ENCODE measurements around the gene SUDS3. TPM values are rescaled to one million over a fixed set of nuclear protein-coding genes. Genes with fewer than 3 reads are reported as not detected.
"Not testable (repeated sequence)": the region's sequence is repeated elsewhere in the genome, so short reads cannot be mapped to it uniquely, and the experiment has no call there.

The SUDS3 gene
- total and polyA plus RNA-seq, 2 donors (not counting 1 experiment from before 2014, with no cell fraction given), result 12.1 to 53.9 TPM

- H3K9ac ChIP-seq (ENCODE audit: low read length), result no peak overlapping the region
- no peak overlapping the region for H3K4me2 ChIP-seq (replicated peaks; ENCODE audit: low read depth, low read length, poor library complexity, severe bottlenecking)
Observed at GRCh38 chr12:118353721-118354120, 22.6 kb upstream of the SUDS3 start.

GRCh38 chr12:118354503-118354902 is 21.9 kb upstream of the SUDS3 start:
- peaks cover 46% of the 10 kb centered on the region for H3K4me1 Mint-ChIP-seq
- peaks cover 96% of the 10 kb centered on the region for H3K79me2 ChIP-seq (ENCODE audit: control insufficient read depth, insufficient read depth, low read length)
- H2AFZ ChIP-seq (ENCODE audit: insufficient read depth, low read depth, low read length, poor library complexity, severe bottlenecking); intact Hi-C loops (cut with micrococcal nuclease); ATAC-seq (ENCODE audit: low read depth); H3K27ac Mint-ChIP-seq; H3K9me3 Mint-ChIP-seq (ENCODE audit: insufficient read depth); H3K4me2 ChIP-seq (replicated peaks; ENCODE audit: low read depth, low read length, poor library complexity, severe bottlenecking); H3K36me3 ChIP-seq (replicated peaks in 1 of 2; ENCODE audit: control extremely low read depth in 1 of 2, control insufficient read depth in 1 of 2, extremely low read depth in 1 of 2, insufficient read depth in 2 of 2, low read length in 1 of 2); H3K9me3 ChIP-seq (ENCODE audit: control extremely low read depth in 1 of 3, control insufficient read depth in 2 of 3, insufficient read depth in 1 of 3, low read length in 2 of 3); POLR2A ChIA-PET; H3K4me3 Mint-ChIP-seq; DNase-seq; H3K4me3 ChIP-seq (ENCODE audit: control extremely low read depth in 1 of 5, extremely low read depth in 1 of 5, insufficient read depth in 1 of 5, low read depth in 2 of 5, low read length in 4 of 5); H3K9ac ChIP-seq (ENCODE audit: low read length); H3K27me3 Mint-ChIP-seq; H3K27me3 ChIP-seq (replicated peaks in 1 of 4; ENCODE audit: control extremely low read depth in 1 of 4, control insufficient read depth in 3 of 4, insufficient read depth in 4 of 4, low read length in 3 of 4): not testable (repeated sequence)
- peaks cover 17 to 34% of the 10 kb centered on the region in 2 donors for H3K4me1 ChIP-seq (ENCODE audit: control insufficient read depth in 2 of 2, insufficient read depth in 2 of 2, low read length in 2 of 2)
- 100% methylated on average over 2 of the region's 4 CpGs for WGBS (ENCODE audit: insufficient coverage)
- H4K20me1 ChIP-seq (ENCODE audit: control insufficient read depth, insufficient read depth, low read length, poor library complexity, severe bottlenecking), result peaks cover 25% of the 10 kb centered on the region
- CTCF ChIA-PET, result interaction anchor here (0.6 to 1.7 kb wide), 3 partner anchors 11 to 21 kb away, joined by 4 to 7 read pairs (median 4); partner anchors contain the start of gene SUDS3
- peak overlapping the region in 1 of 2 donors; percentile 5 for H3K27ac ChIP-seq (ENCODE audit: low read length in 2 of 2)

More at GRCh38 chr12:118353721-118354120, 22.6 kb upstream of the SUDS3 start:
- H3K4me3 Mint-ChIP-seq, result no peak overlapping the region
- H4K20me1 ChIP-seq (ENCODE audit: control insufficient read depth, insufficient read depth, low read length, poor library complexity, severe bottlenecking), result peaks cover 25% of the 10 kb centered on the region
- no peak overlapping the region for H3K4me3 ChIP-seq (ENCODE audit: control extremely low read depth in 1 of 5, extremely low read depth in 1 of 5, insufficient read depth in 1 of 5, low read depth in 2 of 5, low read length in 4 of 5)
- H3K9me3 Mint-ChIP-seq (ENCODE audit: insufficient read depth), result peaks cover 2% of the 10 kb centered on the region
- H3K27me3 ChIP-seq (replicated peaks in 1 of 4; ENCODE audit: control extremely low read depth in 1 of 4, control insufficient read depth in 3 of 4, insufficient read depth in 4 of 4, low read length in 3 of 4), result no peaks in the 10 kb centered on the region
- H3K27me3 Mint-ChIP-seq, result no peaks in the 10 kb centered on the region
- ChIA-PET CTCF (interaction anchor here (0.7 to 1.7 kb wide), 3 partner anchors 11 to 41 kb away, joined by 3 to 7 read pairs (median 4); partner anchors contain the start of gene SUDS3), POLR2A (no interaction called here)
- H3K27ac Mint-ChIP-seq, result no peak overlapping the region
- H3K36me3 ChIP-seq (replicated peaks in 1 of 2; ENCODE audit: control extremely low read depth in 1 of 2, control insufficient read depth in 1 of 2, extremely low read depth in 1 of 2, insufficient read depth in 2 of 2, low read length in 1 of 2), result peaks cover 7 to 10% of the 10 kb centered on the region in 2 experiments
- no peak overlapping the region for H2AFZ ChIP-seq (ENCODE audit: insufficient read depth, low read depth, low read length, poor library complexity, severe bottlenecking)
- intact Hi-C loops (cut with micrococcal nuclease), result no loop called here
- peaks cover 17 to 33% of the 10 kb centered on the region in 2 donors for H3K4me1 ChIP-seq (ENCODE audit: control insufficient read depth in 2 of 2, insufficient read depth in 2 of 2, low read length in 2 of 2)
- ATAC-seq (ENCODE audit: low read depth) (no peak), DNase-seq (no peak)
- WGBS (ENCODE audit: insufficient coverage), result no CpG with 5 or more reads among the region's 4 CpGs
- H3K79me2 ChIP-seq (ENCODE audit: control insufficient read depth, insufficient read depth, low read length), result peaks cover 93% of the 10 kb centered on the region
- TF ChIP-seq EZH2 (IDR thresholded peaks at IDR 0.05; ENCODE audit: borderline replicate concordance, insufficient read depth, low read depth, low read length, poor library complexity, severe bottlenecking) (no peak), CTCF (IDR thresholded peaks at IDR 0.05) (no peak)
- no peak overlapping the region for H3K27ac ChIP-seq (ENCODE audit: low read length in 2 of 2)
- peaks cover 43% of the 10 kb centered on the region for H3K4me1 Mint-ChIP-seq
- peaks cover 0 to 9% (median 2%) of the 10 kb centered on the region in 3 donors for H3K9me3 ChIP-seq (ENCODE audit: control extremely low read depth in 1 of 3, control insufficient read depth in 2 of 3, insufficient read depth in 1 of 3, low read length in 2 of 3)
